Gastrocnemius medialis (tissue), 4 donors: ENCODE data around the gene IGF1R. TPM values are rescaled to one million over a fixed set of nuclear protein-coding genes. Genes with fewer than 3 reads are reported as not detected.

Experiments used
- ATAC-seq, 2 donors: fragments of 150-250 bp; one replicate each; pipeline ENCODE4 v1.9.1; 2016
- DNase-seq, 2 donors: peaks; one replicate each; pipeline ENCODE4 v3.0.0-alpha.2; 2019
- H3K27ac ChIP-seq, 4 donors: fragments of 200-600 bp; sonication (generic); 1 replicate in 1 of 4; 2 replicates in 3 of 4; pipeline ENCODE4 v1.5.1; 2016 to 2018; ENCODE audit warnings: mild to moderate bottlenecking in 2 of 4, moderate library complexity in 1 of 4
- H3K27me3 ChIP-seq, 3 donors: fragments of 200-600 bp; sonication (generic) in 2 of 3; 1 replicate in 1 of 3; 2 replicates in 2 of 3; pipeline versions ENCODE4 v1.5.1 to v1.6.0; 2016 to 2019; ENCODE audit warnings: mild to moderate bottlenecking in 1 of 3, moderate library complexity in 1 of 3
- H3K36me3 ChIP-seq, 2 donors: fragments of 200-600 bp; sonication (generic) in 1 of 2; one replicate each; pipeline ENCODE4 v1.5.1; 2017 to 2018
- H3K4me1 ChIP-seq, 2 donors: fragments of 200-600 bp; sonication (generic) in 1 of 2; one replicate each; pipeline ENCODE4 v1.5.1; 2016 to 2017; ENCODE audit warnings: mild to moderate bottlenecking in 2 of 2
- H3K4me3 ChIP-seq, 4 donors: fragments of 200-600 bp; sonication (generic) in 3 of 4; 1 replicate in 1 of 4; 2 replicates in 3 of 4; pipeline ENCODE4 v1.5.1; 2016 to 2019; ENCODE audit warnings: mild to moderate bottlenecking in 2 of 4
- H3K9me3 ChIP-seq, 3 donors: fragments of 200-600 bp; sonication (generic) in 2 of 3; 1 replicate in 1 of 3; 2 replicates in 2 of 3; pipeline ENCODE4 v1.5.1; 2016 to 2019
- POLR2A ChIP-seq, 2 donors: fragments of 450-650 bp; IDR thresholded peaks; one replicate each; pipeline ENCODE4 v1.6.1; 2017; ENCODE audit warnings: antibody characterized with exemption in 2 of 2, mild to moderate bottlenecking in 2 of 2, moderate library complexity in 2 of 2
- in situ Hi-C, 4 donors: fragments of 200-750 bp; cut with MboI; loops; one replicate each; pipeline versions ENCODE4 v1.15.0 to v1.8.0; 2017; ENCODE audit warnings: low sequenced_read_pairs in 4 of 4
- intact Hi-C: fragments of 100-400 bp; cut with DNase I; formaldehyde crosslinking; loops from one replicate; pipeline ENCODE4 v1.15.1; 2023; ENCODE audit warnings: low total_unique reads
- total RNA-seq, 4 donors: library from RNA; depleted of rRNA; stranded (reverse); fragments of >200 nt; gene quantifications; one replicate each; pipeline versions ENCODE4 v1.1.0 to v1.2.3, GENCODE V29; 2016
- TF ChIP-seq, protein P1 (sequence below), 5 experiments: fragments of 450-650 bp in 3 of 5; fragments of 200-600 bp in 2 of 5; sonication (generic) in 2 of 5; IDR thresholded peaks in 4 of 5; conservative IDR thresholded peaks in 1 of 5; 1 replicate in 4 of 5; 2 replicates in 1 of 5; pipeline ENCODE4 v1.5.1; 2016 to 2019; ENCODE audit warnings: antibody characterized with exemption in 5 of 5, mild to moderate bottlenecking in 3 of 5, moderate library complexity in 3 of 5

The IGF1R gene
- total RNA-seq, 4 donors from 2014 or later, result 10.1 to 50.4 (median 12.3) TPM

DNA sequence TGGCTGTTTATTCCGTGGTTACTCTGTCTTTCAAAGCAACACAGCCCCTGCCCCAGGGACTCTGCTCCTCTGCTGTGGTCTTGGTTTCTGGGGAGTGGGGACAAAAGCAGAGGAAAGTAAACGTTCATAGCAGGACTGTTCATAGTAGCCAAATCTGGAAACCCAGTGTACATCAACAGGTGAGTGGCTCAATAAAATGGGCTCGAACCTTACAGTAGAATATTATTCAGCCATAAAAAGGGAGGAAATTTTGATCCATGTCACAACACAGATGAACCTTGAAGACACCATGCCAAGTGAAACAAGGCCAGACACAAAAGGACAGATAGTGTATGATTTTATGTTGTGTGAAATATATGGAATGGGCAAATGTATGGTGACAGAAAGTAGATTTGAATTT, 269.1 kb downstream of the IGF1R start:
- DNase-seq, result no peak
- Histone ChIP-seq H3K36me3 (peaks cover 0 to 53% of the 10 kb centered on the region in 2 donors), H3K9me3 (no peaks in the 10 kb centered on the region), H3K4me3 (no peak overlapping the region), H3K27me3 (no peaks in the 10 kb centered on the region), H3K27ac (no peak overlapping the region), H3K4me1 (no peaks in the 10 kb centered on the region)
- in situ Hi-C loops, result loop anchor here in 1 of 4 donors (25.0 kb wide), 1 partner anchor 130 kb away; no protein-coding TSS in a partner anchor
- intact Hi-C loops, result no loop called here
- TF ChIP-seq, protein P1, sequence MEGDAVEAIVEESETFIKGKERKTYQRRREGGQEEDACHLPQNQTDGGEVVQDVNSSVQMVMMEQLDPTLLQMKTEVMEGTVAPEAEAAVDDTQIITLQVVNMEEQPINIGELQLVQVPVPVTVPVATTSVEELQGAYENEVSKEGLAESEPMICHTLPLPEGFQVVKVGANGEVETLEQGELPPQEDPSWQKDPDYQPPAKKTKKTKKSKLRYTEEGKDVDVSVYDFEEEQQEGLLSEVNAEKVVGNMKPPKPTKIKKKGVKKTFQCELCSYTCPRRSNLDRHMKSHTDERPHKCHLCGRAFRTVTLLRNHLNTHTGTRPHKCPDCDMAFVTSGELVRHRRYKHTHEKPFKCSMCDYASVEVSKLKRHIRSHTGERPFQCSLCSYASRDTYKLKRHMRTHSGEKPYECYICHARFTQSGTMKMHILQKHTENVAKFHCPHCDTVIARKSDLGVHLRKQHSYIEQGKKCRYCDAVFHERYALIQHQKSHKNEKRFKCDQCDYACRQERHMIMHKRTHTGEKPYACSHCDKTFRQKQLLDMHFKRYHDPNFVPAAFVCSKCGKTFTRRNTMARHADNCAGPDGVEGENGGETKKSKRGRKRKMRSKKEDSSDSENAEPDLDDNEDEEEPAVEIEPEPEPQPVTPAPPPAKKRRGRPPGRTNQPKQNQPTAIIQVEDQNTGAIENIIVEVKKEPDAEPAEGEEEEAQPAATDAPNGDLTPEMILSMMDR (IDR thresholded peaks at IDR 0.05 in 4 of 5, conservative IDR thresholded peaks at IDR 0.05 in 1 of 5), result no peak
- TF ChIP-seq POLR2A (IDR thresholded peaks at IDR 0.05), result no peak
- ATAC-seq, result no peak

DNA sequence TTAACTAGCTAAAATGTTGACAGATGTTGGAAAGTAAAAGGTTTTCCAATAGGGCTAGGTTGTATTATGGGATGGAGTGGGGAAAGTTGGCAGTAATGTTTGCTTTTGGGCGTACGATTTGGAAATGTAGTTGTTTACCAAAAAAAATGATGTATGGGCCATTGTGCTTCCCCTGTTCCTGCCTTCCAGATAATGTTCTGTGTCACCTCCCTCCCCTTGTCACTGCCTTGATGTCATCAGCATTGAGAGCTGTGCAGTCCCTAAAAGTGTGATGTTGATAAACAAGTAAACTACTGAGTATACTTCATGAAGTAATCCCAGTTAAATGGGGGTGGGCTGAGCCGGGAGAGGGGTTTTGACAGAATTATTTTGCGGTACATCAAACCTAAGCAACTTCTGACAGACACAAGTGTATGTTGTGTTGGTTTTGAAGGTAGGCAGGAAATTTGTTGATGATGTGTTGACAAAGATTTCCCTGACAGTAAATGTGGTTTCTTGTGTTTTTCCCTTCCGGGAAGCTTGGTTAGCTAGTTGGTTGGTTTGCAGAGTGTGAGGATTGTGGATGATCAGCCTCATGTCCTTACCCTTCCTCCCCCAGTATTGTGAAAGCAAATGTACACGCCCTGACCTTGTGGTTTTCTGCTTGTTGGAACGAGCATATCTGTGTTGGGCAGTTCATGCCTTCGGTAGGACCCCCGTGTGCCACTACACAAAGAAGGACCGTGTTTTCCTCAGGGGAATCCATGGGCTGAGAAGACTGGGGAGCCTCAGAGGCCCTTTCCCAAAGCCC, 271.9 kb downstream of the IGF1R start:
- Histone ChIP-seq H3K27me3 (no peaks in the 10 kb centered on the region), H3K4me1 (peaks cover 7 to 12% of the 10 kb centered on the region in 2 donors), H3K27ac (no peak overlapping the region), H3K9me3 (no peaks in the 10 kb centered on the region), H3K36me3 (peaks cover 0 to 40% of the 10 kb centered on the region in 2 donors), H3K4me3 (no peak overlapping the region)
- intact Hi-C loops (no loop called here), in situ Hi-C loops (loop anchor here in 2 of 4 donors (10.0 to 25.0 kb wide), 2 partner anchors 133 to 145 kb away; no protein-coding TSS in a partner anchor)
- ATAC-seq (no peak), DNase-seq (no peak)
- TF ChIP-seq, protein P1 (IDR thresholded peaks at IDR 0.05 in 4 of 5, conservative IDR thresholded peaks at IDR 0.05 in 1 of 5), result no peak
- TF ChIP-seq POLR2A (IDR thresholded peaks at IDR 0.05), result no peak

DNA sequence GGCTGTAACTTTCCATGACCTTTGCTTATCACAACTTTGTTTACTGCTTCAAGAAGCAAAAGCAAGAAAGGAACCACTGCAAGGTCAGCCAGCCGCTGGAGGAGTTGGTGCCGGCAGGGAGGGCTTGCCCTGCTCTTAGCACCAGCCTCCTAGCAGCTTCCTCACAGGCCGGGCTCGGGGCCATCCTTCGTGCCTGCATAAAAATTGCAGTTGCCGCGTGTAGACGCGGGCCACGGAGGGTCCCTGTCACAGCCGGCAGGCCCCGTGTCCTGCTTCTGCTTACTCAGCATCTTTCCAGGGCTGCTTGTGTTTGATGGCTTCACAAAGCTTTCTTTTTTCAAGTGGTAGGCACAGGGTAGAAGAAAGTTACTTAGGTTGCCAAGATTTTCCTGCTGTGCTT, 274.8 kb downstream of the IGF1R start:
- H3K4me3 ChIP-seq, result no peak overlapping the region
- DNase-seq (no peak), ATAC-seq (no peak)
- in situ Hi-C loops (loop anchor here in 2 of 4 donors (10.0 to 25.0 kb wide), 2 partner anchors 136 to 142 kb away; no protein-coding TSS in a partner anchor), intact Hi-C loops (no loop called here)
- no peak overlapping the region for H3K27ac ChIP-seq
- no peaks in the 10 kb centered on the region for H3K27me3 ChIP-seq
- TF ChIP-seq, protein P1 (IDR thresholded peaks at IDR 0.05 in 4 of 5, conservative IDR thresholded peaks at IDR 0.05 in 1 of 5), result no peak
- TF ChIP-seq POLR2A (IDR thresholded peaks at IDR 0.05), result no peak
- H3K9me3 ChIP-seq, result no peaks in the 10 kb centered on the region
- peaks cover 0 to 16% of the 10 kb centered on the region in 2 donors for H3K36me3 ChIP-seq
- peaks cover 21 to 25% of the 10 kb centered on the region in 2 donors for H3K4me1 ChIP-seq

DNA sequence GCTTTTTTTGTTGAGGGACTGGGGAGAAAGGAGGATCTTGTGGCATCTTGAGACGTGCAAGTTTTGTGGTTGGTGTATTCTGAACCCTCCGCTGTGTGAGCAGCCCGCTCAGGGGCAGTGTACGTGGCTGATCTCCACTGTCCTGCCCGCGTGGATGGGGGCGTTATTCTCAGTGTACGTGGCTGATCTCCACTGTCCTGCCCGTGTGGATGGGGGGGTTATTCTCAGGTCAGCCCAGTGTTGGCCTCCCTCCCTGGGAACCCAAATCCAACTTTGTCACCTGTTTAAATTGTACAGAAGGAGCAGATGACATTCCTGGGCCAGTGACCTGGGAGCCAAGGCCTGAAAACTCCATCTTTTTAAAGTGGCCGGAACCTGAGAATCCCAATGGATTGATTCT, 275.2 kb downstream of the IGF1R start:
- Histone ChIP-seq H3K36me3 (peaks cover 0 to 16% of the 10 kb centered on the region in 2 donors), H3K9me3 (no peaks in the 10 kb centered on the region), H3K4me3 (no peak overlapping the region), H3K4me1 (peaks cover 21 to 25% of the 10 kb centered on the region in 2 donors), H3K27me3 (no peaks in the 10 kb centered on the region), H3K27ac (no peak overlapping the region)
- no peak for ATAC-seq
- no peak for DNase-seq
- intact Hi-C loops, result no loop called here
- in situ Hi-C loops, result loop anchor here in 2 of 4 donors (10.0 to 25.0 kb wide), 2 partner anchors 136 to 141 kb away; no protein-coding TSS in a partner anchor
- TF ChIP-seq, protein P1 (IDR thresholded peaks at IDR 0.05 in 4 of 5, conservative IDR thresholded peaks at IDR 0.05 in 1 of 5), result no peak
- no peak for TF ChIP-seq POLR2A (IDR thresholded peaks at IDR 0.05)
